Esophagus muscularis mucosa (tissue), 4 donors: Measurements from ENCODE around the gene ETFA. TPM values are rescaled to one million over a fixed set of nuclear protein-coding genes. Genes with fewer than 3 reads are reported as not detected.
A peak's percentile ranks its signal among the peaks of the same experiment; 100 is the strongest.

Experiments used
- DNase-seq: peaks from one replicate; pipeline ENCODE4 v3.0.0-alpha.2; 2017; ENCODE audit errors: extremely low spot score
- H3K27ac ChIP-seq, 4 donors: fragments of 200-600 bp; sonication (generic); replicated peaks in 1 of 4; 1 replicate in 3 of 4; 2 replicates in 1 of 4; pipeline ENCODE4 v1.5.1; 2016 to 2019; ENCODE audit warnings: mild to moderate bottlenecking in 1 of 4
- H3K27me3 ChIP-seq, 4 donors: fragments of 200-600 bp; sonication (generic); one replicate each; pipeline versions ENCODE4 v1.5.1 to v1.6.0; 2016 to 2019
- H3K36me3 ChIP-seq, 4 donors: fragments of 200-600 bp; sonication (generic); one replicate each; pipeline ENCODE4 v1.5.1; 2016 to 2019
- H3K4me1 ChIP-seq, 4 donors: fragments of 200-600 bp; sonication (generic); one replicate each; pipeline ENCODE4 v1.5.1; 2016 to 2019
- H3K4me3 ChIP-seq, 4 donors: fragments of 200-600 bp; sonication (generic); 1 replicate in 2 of 4; 2 replicates in 2 of 4; pipeline ENCODE4 v1.5.1; 2016 to 2019; ENCODE audit warnings: mild to moderate bottlenecking in 4 of 4, moderate library complexity in 1 of 4
- H3K9me3 ChIP-seq, 4 donors: fragments of 200-600 bp; sonication (generic); 1 replicate in 3 of 4; 2 replicates in 1 of 4; pipeline ENCODE4 v1.5.1; 2016 to 2019
- EP300 ChIP-seq: sonication (generic); formaldehyde crosslinking; IDR thresholded peaks from one replicate; pipeline ENCODE4 v1.6.1; 2017; ENCODE audit warnings: antibody characterized with exemption
- POLR2A ChIP-seq: fragments of 450-650 bp; IDR thresholded peaks from one replicate; pipeline ENCODE4 v1.6.1; 2017; ENCODE audit warnings: antibody characterized with exemption, moderate library complexity, mild to moderate bottlenecking, low read depth
- POLR2AphosphoS5 ChIP-seq, 2 donors: sonication (generic); formaldehyde crosslinking; IDR thresholded peaks; one replicate each; pipeline ENCODE4 v1.6.1; 2017; ENCODE audit warnings: antibody characterized with exemption in 2 of 2
- WGBS: methylation state at CpG from one replicate; pipeline ENCODE4 v1.1.5; 2018; 5-methylcytosine and 5-hydroxymethylcytosine counted together
- intact Hi-C: fragments of 100-400 bp; cut with DNase I; formaldehyde crosslinking; loops from one replicate; pipeline ENCODE4 v1.15.1; 2023
- total RNA-seq, 4 donors: library from RNA; depleted of rRNA; stranded (reverse); fragments of >200 nt; gene quantifications; one replicate each; pipeline versions ENCODE4 v1.1.0 to v1.2.1, GENCODE V29; 2016
- TF ChIP-seq, protein P1 (sequence below), 3 experiments: fragments of 200-600 bp in 2 of 3; fragments of 450-650 bp in 1 of 3; sonication (generic) in 2 of 3; IDR thresholded peaks; one replicate each; pipeline ENCODE4 v1.5.1; 2017 to 2019; ENCODE audit warnings: antibody characterized with exemption in 3 of 3, mild to moderate bottlenecking in 2 of 3, moderate library complexity in 1 of 3

Gene ETFA
- total RNA-seq, 4 donors from 2014 or later: 98.7 to 137 (median 130) TPM

- Histone ChIP-seq H3K27me3 (peaks cover 0 to 72% (median 2%) of the 10 kb centered on the region in 4 donors), H3K4me3 (peak overlapping the region in 3 of 4 donors; percentile 52 to 68 (median 58)), H3K27ac (peak overlapping the region in 2 of 4 donors; percentile 79 to 81), H3K4me1 (peaks cover 28 to 46% (median 45%) of the 10 kb centered on the region in 4 donors), H3K36me3 (no peaks in the 10 kb centered on the region), H3K9me3 (no peaks in the 10 kb centered on the region)
- DNase-seq: no peak
- 43% methylated on average over 42 of the region's 44 CpGs for WGBS
- TF ChIP-seq, protein P1, sequence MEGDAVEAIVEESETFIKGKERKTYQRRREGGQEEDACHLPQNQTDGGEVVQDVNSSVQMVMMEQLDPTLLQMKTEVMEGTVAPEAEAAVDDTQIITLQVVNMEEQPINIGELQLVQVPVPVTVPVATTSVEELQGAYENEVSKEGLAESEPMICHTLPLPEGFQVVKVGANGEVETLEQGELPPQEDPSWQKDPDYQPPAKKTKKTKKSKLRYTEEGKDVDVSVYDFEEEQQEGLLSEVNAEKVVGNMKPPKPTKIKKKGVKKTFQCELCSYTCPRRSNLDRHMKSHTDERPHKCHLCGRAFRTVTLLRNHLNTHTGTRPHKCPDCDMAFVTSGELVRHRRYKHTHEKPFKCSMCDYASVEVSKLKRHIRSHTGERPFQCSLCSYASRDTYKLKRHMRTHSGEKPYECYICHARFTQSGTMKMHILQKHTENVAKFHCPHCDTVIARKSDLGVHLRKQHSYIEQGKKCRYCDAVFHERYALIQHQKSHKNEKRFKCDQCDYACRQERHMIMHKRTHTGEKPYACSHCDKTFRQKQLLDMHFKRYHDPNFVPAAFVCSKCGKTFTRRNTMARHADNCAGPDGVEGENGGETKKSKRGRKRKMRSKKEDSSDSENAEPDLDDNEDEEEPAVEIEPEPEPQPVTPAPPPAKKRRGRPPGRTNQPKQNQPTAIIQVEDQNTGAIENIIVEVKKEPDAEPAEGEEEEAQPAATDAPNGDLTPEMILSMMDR (IDR thresholded peaks at IDR 0.05): no peak
- TF ChIP-seq POLR2A: no peak
- no peak for TF ChIP-seq EP300
- TF ChIP-seq POLR2AphosphoS5 (IDR thresholded peaks at IDR 0.05): no peak
- intact Hi-C loops: loop anchor here (5.0 kb wide), 1 partner anchor 142 kb away; no protein-coding TSS in a partner anchor
Measured at GRCh38 chr15:76334438-76335306, 23.4 kb upstream of the ETFA start.

DNA sequence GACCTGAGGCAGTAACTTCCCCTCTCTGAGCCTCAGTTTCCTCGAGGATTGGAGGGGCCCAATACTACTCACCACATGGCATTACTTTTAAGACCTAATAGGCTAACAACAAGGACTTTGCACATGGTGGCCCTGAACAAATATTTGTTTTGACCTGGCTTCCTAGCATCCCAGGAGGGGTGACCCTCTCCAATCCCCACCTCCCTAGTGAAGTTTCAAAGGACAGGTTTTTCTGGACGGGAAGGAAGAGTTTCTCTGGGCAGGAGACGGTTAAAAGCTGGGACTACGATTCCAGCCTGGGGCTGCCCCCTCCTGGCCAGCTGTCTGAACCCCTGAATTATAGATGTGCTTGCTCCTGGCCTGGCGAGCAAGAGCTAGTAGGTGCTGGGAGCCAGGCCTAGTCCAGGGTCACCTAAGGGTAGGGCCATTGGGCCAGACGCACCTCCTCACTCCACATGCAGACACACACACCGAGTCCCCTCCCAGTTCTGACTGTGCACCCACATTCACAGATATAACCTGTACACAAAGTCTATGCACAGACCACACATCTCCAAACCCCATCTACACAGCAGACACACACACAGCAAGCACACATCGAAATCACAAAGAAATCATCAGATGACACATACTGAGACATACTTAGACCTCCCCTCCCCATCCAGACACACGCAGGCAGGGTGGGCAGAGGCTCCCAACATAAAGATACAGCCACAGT, 22.6 kb upstream of the ETFA start:
- Histone ChIP-seq H3K36me3 (no peaks in the 10 kb centered on the region), H3K4me3 (no peak overlapping the region), H3K9me3 (no peaks in the 10 kb centered on the region), H3K27ac (no peak overlapping the region), H3K27me3 (peaks cover 0 to 72% (median 2%) of the 10 kb centered on the region in 4 donors), H3K4me1 (peaks cover 26 to 38% (median 38%) of the 10 kb centered on the region in 4 donors)
- TF ChIP-seq POLR2A (no peak), POLR2AphosphoS5 (IDR thresholded peaks at IDR 0.05) (no peak), EP300 (no peak)
- TF ChIP-seq, protein P1 (IDR thresholded peaks at IDR 0.05): no peak
- WGBS: 56% methylated on average over 9 of the region's 9 CpGs
- no peak for DNase-seq
- intact Hi-C loops: loop anchor here (5.0 kb wide), 1 partner anchor 142 kb away; no protein-coding TSS in a partner anchor

- no peaks in the 10 kb centered on the region for H3K36me3 ChIP-seq
- TF ChIP-seq EP300 (no peak), POLR2AphosphoS5 (IDR thresholded peaks at IDR 0.05) (no peak), POLR2A (no peak)
- TF ChIP-seq, protein P1 (IDR thresholded peaks at IDR 0.05): no peak
- no peak for DNase-seq
- peaks cover 0 to 68% (median 2%) of the 10 kb centered on the region in 4 donors for H3K27me3 ChIP-seq
- peaks cover 26 to 33% (median 32%) of the 10 kb centered on the region in 4 donors for H3K4me1 ChIP-seq
- H3K4me3 ChIP-seq: no peak overlapping the region
- no peak overlapping the region for H3K27ac ChIP-seq
- intact Hi-C loops: loop anchor here (5.0 kb wide), 1 partner anchor 141 kb away; no protein-coding TSS in a partner anchor
- no peaks in the 10 kb centered on the region for H3K9me3 ChIP-seq
- 100% methylated on average over 1 of the region's 1 CpG for WGBS
Measured at GRCh38 chr15:76333309-76333708, 22.0 kb upstream of the ETFA start.

DNA sequence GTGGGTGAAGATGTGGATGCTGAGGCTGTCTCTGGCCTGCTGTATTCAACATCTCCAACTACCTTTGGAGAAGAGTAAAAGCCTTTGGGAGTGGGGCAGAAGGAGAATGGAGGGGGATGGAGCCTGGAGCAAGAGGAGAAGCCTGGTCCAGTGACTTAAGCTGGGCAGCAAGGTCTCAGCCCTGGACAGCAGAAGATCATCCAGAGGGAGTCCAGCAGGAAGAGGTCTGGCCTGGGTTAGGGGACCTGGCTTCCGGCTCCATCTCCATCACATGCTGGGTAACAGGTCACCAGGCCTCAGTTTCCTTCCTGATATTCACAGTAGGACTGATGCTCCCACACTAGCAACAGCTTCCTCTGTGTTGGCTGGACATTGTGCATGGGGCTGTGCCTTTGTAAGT, 21.5 kb upstream of the ETFA start:
- H3K9me3 ChIP-seq: no peaks in the 10 kb centered on the region
- intact Hi-C loops: loop anchor here (5.0 kb wide), 1 partner anchor 140 kb away; no protein-coding TSS in a partner anchor
- DNase-seq: no peak
- no peak for TF ChIP-seq POLR2A
- TF ChIP-seq POLR2AphosphoS5 (IDR thresholded peaks at IDR 0.05): no peak
- TF ChIP-seq, protein P1 (IDR thresholded peaks at IDR 0.05): no peak
- no peak for TF ChIP-seq EP300
- H3K4me1 ChIP-seq: peaks cover 23 to 29% (median 27%) of the 10 kb centered on the region in 4 donors
- no peaks in the 10 kb centered on the region for H3K36me3 ChIP-seq
- peaks cover 0 to 65% (median 2%) of the 10 kb centered on the region in 4 donors for H3K27me3 ChIP-seq
- WGBS: 86% methylated on average over 1 of the region's 1 CpG
- H3K4me3 ChIP-seq: no peak overlapping the region
- H3K27ac ChIP-seq: no peak overlapping the region
